HepG2 (cell line): ENCODE data around the gene TJP3. TPM values are rescaled to one million over a fixed set of nuclear protein-coding genes. Genes with fewer than 3 reads are reported as not detected.

Experiments
- CHD2 ChIP-seq: IDR thresholded peaks from 2 replicates; pipeline ENCODE4 v1.6.1; 2011; ENCODE audit warnings: low read depth, low read length, improper control_type of control experiment
- DMAP1 ChIP-seq: IDR thresholded peaks from 2 replicates; pipeline ENCODE4 v1.6.1; 2016
- HNF4G ChIP-seq, 2 experiments: sonication (generic) in 1 of 2; formaldehyde crosslinking in 1 of 2; IDR thresholded peaks; 2 replicates each; pipeline versions ENCODE4 v1.4.0 to v1.6.1; 2011 to 2020; ENCODE audit warnings: borderline replicate concordance in 2 of 2, low read depth in 2 of 2, mild to moderate bottlenecking in 2 of 2, low read length in 1 of 2, missing genetic modification reagents in 1 of 2, moderate library complexity in 1 of 2
- HOXA3 ChIP-seq: sonication (generic); formaldehyde crosslinking; IDR thresholded peaks from 2 replicates; pipeline ENCODE4 v1.5.0; 2020; ENCODE audit warnings: missing genetic modification reagents
- ISL2 ChIP-seq: sonication (generic); formaldehyde crosslinking; IDR thresholded peaks from 2 replicates; pipeline ENCODE4 v1.5.0; 2020; ENCODE audit warnings: missing genetic modification reagents
- NFKB2 ChIP-seq: sonication (generic); formaldehyde crosslinking; IDR thresholded peaks from 2 replicates; pipeline ENCODE4 v1.4.0; 2020; ENCODE audit warnings: missing genetic modification reagents, borderline replicate concordance
- NONO ChIP-seq, 2 experiments: fragments of 450-650 bp in 1 of 2; sonication (generic) in 1 of 2; formaldehyde crosslinking in 1 of 2; IDR thresholded peaks in 1 of 2; conservative IDR thresholded peaks in 1 of 2; 2 replicates each; pipeline versions ENCODE4 v1.6.1 to v1.8.0; 2017 to 2022; ENCODE audit warnings: mild to moderate bottlenecking in 1 of 2, missing genetic modification reagents in 1 of 2, moderate library complexity in 1 of 2
- NR2F2 ChIP-seq: IDR thresholded peaks from 2 replicates; pipeline ENCODE4 v1.6.1; 2012; ENCODE audit warnings: low read depth, inconsistent platforms, borderline replicate concordance
- PHF8 ChIP-seq: sonication (generic); formaldehyde crosslinking; IDR thresholded peaks from 2 replicates; pipeline ENCODE4 v1.5.0; 2020; ENCODE audit warnings: missing genetic modification reagents
- TBX2 ChIP-seq: sonication (generic); formaldehyde crosslinking; IDR thresholded peaks from 2 replicates; pipeline ENCODE4 v1.5.0; 2020; ENCODE audit warnings: missing genetic modification reagents, mild to moderate bottlenecking, borderline replicate concordance
- TFAP4 ChIP-seq: sonication (generic); IDR thresholded peaks from 2 replicates; pipeline ENCODE4 v1.6.1; 2016; ENCODE audit warnings: low read depth, borderline replicate concordance
- ZMYM3 ChIP-seq: sonication (generic); formaldehyde crosslinking; IDR thresholded peaks from 2 replicates; pipeline ENCODE4 v1.5.1; 2020; ENCODE audit warnings: mild to moderate bottlenecking, missing genetic modification reagents
- ZNF280B ChIP-seq: sonication (generic); formaldehyde crosslinking; IDR thresholded peaks from 2 replicates; pipeline ENCODE4 v1.5.0; 2020; ENCODE audit warnings: missing genetic modification reagents, mild to moderate bottlenecking, borderline replicate concordance
- ZNF546 ChIP-seq: sonication (generic); formaldehyde crosslinking; conservative IDR thresholded peaks from 2 replicates; pipeline ENCODE4 v1.8.1; 2023; ENCODE audit warnings: mild to moderate bottlenecking, missing genetic modification reagents
- ZNF652 ChIP-seq: IDR thresholded peaks from 2 replicates; pipeline ENCODE4 v1.6.1; 2016; ENCODE audit warnings: low read depth, borderline replicate concordance
- ZNF839 ChIP-seq: sonication (generic); formaldehyde crosslinking; IDR thresholded peaks from 2 replicates; pipeline ENCODE4 v1.4.0; 2020; ENCODE audit warnings: missing genetic modification reagents, mild to moderate bottlenecking, borderline replicate concordance
- polyA plus RNA-seq, 8 experiments: library from polyadenylated mRNA; depleted of rRNA in 3 of 8; stranded (reverse) in 7 of 8; unstranded in 1 of 8; fragments of >200 nt; fragmentation: Illumina TruSeq in 4 of 8; extraction: Trizol in 4 of 8; gene quantifications; 2 replicates each; pipeline versions ENCODE4 v1.2.1 to v1.2.3, GENCODE V29; 2011 to 2016; ENCODE audit warnings: low read depth in 4 of 8, missing spikeins in 1 of 8, mixed read lengths in 1 of 8; ENCODE audit not compliant: insufficient read depth in 1 of 8
- total RNA-seq, 5 experiments: library from RNA; depleted of rRNA; stranded (reverse); fragments of >200 nt; fragmentation: Illumina TruSeq; extraction: Trizol; gene quantifications; 2 replicates each; pipeline ENCODE4 v1.2.3, GENCODE V29; 2016; ENCODE audit warnings: low read depth in 1 of 5
- TF ChIP-seq, protein P1 (sequence below): sonication (generic); formaldehyde crosslinking; IDR thresholded peaks from 2 replicates; pipeline ENCODE4 v1.4.0; 2020; ENCODE audit warnings: mild to moderate bottlenecking, missing genetic modification reagents, borderline replicate concordance
- TF ChIP-seq, protein P2 (sequence below): sonication (generic); formaldehyde crosslinking; IDR thresholded peaks from 2 replicates; pipeline ENCODE4 v1.5.0; 2020; ENCODE audit warnings: mild to moderate bottlenecking, missing genetic modification reagents

TJP3 gene
- total and polyA plus RNA-seq, 2 of the 13 experiments (the other 11 are each of a cell fraction or from before 2014, with no cell fraction given): 2.3 to 21.5 TPM

DNA sequence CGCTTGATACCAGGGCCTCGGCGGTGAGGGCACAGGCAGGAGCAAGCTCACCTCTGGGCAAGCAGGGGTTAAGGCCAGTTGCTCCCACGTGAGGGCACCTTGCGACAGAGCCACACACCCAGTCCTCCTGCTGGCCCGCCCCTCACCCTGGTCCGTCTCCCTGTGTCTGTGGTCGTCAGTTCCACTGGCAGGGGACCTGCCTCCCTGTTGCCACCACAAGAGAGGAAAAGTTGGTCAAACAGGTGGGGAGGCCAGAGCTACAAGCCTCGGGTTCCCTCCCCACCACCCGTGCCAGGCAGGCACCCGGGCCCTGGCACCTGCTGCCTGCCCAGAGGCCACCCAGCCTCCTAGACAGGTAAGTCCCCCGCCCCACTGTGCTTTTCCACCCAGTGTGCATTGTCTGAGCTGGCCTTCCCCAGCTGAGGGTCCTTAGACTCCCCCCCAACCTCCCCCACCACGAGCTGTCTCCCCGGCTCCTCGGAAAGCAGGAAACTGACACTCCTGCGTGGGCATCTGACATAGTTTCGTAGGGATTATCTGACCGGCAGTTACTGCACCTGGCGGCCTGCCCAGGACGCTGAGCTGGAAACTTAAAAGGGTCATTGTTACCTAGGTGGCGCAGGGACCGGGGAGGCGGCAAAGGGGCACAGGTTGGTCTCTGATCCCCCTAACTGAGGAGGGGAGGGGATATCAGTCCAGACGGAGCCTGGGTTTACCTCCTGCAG is at the start of gene TJP3 (continued):
- TF ChIP-seq ZMYM3 (peak; percentile 93), ZNF546 (CRISPR knock-in tag) (peak; percentile 32; the same call in 1 of the 2 replicates), NONO (IDR thresholded peaks at IDR 0.05) (no peak), NONO (CRISPR knock-in tag; conservative IDR thresholded peaks at IDR 0.05) (no peak; the same call in 1 of the 2 replicates), HNF4G (IDR thresholded peaks at IDR 0.05; ENCODE audit: borderline replicate concordance, low read depth, low read length) (peak; percentile 42; the same call in 1 of the 2 replicates), HNF4G (CRISPR knock-in tag; IDR thresholded peaks at IDR 0.05; ENCODE audit: borderline replicate concordance, low read depth) (no peak), CHD2 (no peak), PHF8 (CRISPR knock-in tag) (peak; percentile 52; the same call in 1 of the 2 replicates), ISL2 (no peak), ZNF652 (CRISPR knock-in tag) (peak; percentile 98), DMAP1 (peak; percentile 44; the same call in 1 of the 2 replicates), NFKB2 (CRISPR knock-in tag) (0 out of 2 replicates have a peak, but pooled peaks have one; percentile 25), TBX2 (CRISPR knock-in tag) (peak; percentile 75; the same call in 1 of the 2 replicates), TFAP4 (peak; percentile 32; the same call in 1 of the 2 replicates), ZNF839 (CRISPR knock-in tag) (no peak; the same call in 1 of the 2 replicates), HOXA3 (CRISPR knock-in tag) (peak; percentile 72), NR2F2 (peak; percentile 40; the same call in 1 of the 2 replicates), ZNF280B (CRISPR knock-in tag) (0 out of 2 replicates have a peak, but pooled peaks have one; percentile 24)
- TF ChIP-seq, protein P1, sequence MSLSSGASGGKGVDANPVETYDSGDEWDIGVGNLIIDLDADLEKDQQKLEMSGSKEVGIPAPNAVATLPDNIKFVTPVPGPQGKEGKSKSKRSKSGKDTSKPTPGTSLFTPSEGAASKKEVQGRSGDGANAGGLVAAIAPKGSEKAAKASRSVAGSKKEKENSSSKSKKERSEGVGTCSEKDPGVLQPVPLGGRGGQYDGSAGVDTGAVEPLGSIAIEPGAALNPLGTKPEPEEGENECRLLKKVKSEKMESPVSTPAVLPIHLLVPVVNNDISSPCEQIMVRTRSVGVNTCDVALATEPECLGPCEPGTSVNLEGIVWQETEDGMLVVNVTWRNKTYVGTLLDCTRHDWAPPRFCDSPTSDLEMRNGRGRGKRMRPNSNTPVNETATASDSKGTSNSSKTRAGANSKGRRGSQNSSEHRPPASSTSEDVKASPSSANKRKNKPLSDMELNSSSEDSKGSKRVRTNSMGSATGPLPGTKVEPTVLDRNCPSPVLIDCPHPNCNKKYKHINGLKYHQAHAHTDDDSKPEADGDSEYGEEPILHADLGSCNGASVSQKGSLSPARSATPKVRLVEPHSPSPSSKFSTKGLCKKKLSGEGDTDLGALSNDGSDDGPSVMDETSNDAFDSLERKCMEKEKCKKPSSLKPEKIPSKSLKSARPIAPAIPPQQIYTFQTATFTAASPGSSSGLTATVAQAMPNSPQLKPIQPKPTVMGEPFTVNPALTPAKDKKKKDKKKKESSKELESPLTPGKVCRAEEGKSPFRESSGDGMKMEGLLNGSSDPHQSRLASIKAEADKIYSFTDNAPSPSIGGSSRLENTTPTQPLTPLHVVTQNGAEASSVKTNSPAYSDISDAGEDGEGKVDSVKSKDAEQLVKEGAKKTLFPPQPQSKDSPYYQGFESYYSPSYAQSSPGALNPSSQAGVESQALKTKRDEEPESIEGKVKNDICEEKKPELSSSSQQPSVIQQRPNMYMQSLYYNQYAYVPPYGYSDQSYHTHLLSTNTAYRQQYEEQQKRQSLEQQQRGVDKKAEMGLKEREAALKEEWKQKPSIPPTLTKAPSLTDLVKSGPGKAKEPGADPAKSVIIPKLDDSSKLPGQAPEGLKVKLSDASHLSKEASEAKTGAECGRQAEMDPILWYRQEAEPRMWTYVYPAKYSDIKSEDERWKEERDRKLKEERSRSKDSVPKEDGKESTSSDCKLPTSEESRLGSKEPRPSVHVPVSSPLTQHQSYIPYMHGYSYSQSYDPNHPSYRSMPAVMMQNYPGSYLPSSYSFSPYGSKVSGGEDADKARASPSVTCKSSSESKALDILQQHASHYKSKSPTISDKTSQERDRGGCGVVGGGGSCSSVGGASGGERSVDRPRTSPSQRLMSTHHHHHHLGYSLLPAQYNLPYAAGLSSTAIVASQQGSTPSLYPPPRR (CRISPR knock-in tag): 0 out of 2 replicates have a peak, but pooled peaks have one; percentile 22
- TF ChIP-seq, protein P2, sequence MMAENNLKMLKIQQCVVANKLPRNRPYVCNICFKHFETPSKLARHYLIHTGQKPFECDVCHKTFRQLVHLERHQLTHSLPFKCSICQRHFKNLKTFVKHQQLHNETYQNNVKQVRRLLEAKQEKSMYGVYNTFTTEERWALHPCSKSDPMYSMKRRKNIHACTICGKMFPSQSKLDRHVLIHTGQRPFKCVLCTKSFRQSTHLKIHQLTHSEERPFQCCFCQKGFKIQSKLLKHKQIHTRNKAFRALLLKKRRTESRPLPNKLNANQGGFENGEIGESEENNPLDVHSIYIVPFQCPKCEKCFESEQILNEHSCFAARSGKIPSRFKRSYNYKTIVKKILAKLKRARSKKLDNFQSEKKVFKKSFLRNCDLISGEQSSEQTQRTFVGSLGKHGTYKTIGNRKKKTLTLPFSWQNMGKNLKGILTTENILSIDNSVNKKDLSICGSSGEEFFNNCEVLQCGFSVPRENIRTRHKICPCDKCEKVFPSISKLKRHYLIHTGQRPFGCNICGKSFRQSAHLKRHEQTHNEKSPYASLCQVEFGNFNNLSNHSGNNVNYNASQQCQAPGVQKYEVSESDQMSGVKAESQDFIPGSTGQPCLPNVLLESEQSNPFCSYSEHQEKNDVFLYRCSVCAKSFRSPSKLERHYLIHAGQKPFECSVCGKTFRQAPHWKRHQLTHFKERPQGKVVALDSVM (CRISPR knock-in tag): peak; percentile 38; the same call in 1 of the 2 replicates
